Measurements from ENCODE around the gene RRM2. TPM values are rescaled to one million over a fixed set of nuclear protein-coding genes. Genes with fewer than 3 reads are reported as not detected.

The RRM2 gene
- total RNA-seq, 1 donor from 2014 or later: 5.4 TPM

DNA sequence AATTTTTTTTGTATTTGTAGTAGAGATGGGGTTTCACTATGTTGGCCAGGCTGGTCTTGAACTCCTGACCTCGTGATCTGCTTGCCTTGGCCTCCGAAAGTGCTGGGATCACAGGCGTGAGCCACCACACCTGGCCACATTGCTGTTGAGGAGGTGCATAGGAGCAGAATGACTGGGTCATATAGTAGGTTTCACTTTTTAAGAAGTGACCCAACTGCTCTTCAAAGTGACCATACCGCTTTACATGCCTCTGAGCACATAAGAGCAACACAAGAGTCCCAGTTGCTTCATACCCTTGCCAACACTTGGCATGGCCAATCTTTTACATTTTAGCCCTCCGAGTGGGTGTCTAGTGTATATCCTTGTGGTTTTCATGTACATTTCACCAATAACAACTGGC lies 28.9 kb downstream of the RRM2 start:
- no peak for DNase-seq (ENCODE audit: low spot score)

DNA sequence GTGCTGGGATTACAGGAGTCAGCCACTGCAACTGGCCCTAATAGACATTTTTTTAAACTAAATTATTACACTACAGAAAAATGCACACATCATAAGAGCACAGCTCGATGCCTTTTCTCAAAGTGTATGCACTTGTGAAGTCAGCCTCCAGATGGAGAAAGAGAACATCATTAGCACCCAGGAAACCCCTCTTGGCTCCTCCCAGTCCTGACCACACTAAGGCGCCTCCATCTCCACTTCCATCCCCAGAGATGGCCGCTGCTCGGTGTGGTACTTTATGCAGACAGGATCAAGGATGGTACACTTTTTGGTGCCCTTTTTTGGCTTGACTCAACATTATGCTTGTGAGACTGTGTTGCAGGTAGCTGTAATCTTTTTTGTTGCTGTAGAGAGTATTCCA lies 34.8 kb downstream of the RRM2 start:
- DNase-seq (ENCODE audit: low spot score): no peak

DNA sequence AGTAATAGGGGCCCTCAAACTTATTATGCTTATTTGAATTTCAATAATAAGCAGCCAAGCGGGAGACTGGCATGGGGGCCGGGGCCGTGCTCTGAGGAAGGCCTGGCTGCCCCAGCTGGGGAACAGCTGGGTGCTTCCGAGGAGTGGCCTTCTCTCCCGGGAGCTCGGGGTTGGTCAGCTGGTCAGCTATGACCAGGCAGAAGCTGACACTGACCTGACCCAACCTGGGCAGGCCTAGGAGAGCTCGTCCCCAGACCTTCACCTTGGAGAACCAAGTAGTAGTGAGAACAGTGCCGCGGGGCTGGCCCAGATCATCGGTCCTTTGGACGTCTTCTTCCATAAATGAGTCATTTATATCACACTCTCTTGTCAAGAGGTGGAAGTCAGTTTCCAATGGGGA lies 36.1 kb downstream of the RRM2 start:
- no peak for DNase-seq (ENCODE audit: low spot score)

DNA sequence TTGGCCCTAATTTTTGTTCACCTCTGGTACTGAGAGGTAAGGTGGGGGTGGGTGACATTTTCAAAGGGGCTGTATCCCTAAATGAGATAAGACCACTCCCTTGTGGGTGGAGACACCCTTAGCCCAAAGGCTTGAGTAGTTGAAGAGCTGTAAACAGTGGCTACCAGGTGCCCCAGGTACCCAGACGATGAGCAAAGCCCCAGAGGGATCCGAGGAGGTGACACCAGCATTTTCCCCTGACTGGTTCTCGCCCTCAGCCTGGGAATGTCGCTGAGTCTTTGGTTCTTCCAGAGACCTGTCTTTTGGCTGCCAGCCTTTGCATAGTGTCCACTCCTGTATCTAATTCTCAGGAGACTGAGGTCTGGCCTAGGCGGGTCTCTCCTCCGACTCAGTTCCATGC lies 36.5 kb downstream of the RRM2 start:
- no peak for DNase-seq (ENCODE audit: low spot score)

DNA sequence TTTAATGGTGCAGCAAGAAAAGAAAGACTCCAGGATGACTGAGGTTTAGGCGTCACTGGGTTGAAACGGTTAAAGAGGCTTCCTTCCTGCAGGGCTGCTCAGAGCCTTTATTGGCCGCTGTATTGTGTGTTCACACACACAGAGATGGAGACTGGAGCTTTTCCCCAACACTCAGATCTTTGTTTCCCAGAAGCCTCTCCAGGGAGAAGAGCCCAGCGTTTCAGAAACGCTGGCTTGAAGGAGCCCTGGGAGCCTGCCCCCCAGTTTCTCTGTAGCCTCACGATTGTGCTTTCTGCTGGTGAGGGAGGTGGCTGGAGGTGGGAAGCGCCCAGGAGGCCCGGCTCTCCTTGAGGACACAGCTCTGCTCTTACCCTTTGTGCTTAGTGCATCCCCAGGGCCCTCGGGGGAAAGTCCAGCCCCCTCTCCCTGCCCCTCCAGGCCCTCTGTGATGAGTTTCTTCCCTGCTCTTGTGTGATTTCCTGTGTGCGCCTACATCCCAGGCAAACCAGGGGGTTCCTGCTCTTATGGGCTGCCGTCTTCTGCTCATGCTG lies 37.1 kb downstream of the RRM2 start:
- no peak for DNase-seq (ENCODE audit: low spot score)

DNA sequence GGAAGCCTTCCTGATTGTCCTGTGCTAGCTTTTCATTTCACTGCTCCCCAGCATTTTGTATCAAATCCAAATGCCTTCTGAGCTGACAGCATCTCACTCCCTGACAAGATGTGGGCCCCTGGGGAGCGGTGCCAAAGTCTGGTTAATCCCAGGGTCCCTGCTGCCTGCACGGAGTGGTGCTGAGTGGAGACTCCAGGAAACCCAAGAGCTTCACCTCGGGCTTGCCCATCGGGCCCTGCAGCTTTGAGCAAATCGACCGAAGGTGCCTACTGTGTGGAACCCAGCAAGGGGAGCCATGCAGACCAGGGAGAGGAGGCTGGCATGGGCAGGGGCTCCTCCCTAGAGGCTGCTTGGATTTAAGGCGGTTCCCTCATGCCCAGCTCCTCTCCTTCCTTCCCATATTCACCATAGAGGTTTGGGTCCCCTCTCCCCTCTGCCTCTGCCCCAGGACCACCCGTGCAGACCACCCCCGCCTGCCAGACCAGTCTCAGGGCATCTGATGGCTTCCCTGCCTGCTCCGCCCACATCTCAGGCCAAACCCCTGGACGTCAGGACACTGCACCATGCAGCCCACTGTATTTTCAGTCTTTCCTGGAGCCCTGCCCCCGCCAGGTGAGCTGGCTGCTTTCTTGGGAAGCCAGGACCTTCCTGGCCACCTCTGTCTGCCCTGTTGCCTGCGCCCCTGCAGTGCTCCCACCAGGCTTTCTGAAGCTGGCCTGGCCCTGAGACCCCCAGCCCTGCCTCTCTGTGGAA lies 37.8 kb downstream of the RRM2 start:
- no peak for DNase-seq (ENCODE audit: low spot score)

DNA sequence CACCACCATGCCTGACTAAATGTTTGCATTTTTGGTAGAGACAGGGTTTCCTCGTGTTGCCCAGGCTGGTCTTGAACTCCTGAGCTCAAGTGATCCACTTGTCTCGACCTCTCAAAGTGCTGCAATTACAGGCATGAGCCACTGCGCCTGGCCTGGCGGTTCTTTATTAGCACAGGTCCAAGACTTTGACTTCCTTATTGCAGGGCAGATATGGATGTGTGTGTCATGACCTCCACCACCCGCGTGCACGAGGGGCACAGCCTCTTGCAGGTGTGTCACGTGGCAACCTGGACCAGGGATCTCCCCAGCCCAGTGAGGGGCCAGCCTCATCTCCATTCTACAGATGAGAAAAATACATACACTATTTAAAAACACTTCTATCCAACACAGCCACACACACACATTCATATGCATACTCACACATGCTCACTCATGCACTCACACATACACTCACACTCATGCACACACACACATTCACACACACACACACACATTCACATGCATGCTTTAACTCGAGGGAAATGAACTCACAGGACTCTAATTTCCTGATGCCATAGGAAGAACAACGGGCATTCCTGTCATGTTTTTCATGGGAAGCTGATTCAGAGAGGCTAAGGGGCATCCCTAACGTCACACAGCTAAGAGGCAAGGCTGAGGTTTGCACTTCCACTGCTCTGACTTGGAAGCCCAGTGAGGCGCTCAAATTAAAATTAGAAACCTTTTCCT lies 38.8 kb downstream of the RRM2 start:
- DNase-seq (ENCODE audit: low spot score): no peak

DNA sequence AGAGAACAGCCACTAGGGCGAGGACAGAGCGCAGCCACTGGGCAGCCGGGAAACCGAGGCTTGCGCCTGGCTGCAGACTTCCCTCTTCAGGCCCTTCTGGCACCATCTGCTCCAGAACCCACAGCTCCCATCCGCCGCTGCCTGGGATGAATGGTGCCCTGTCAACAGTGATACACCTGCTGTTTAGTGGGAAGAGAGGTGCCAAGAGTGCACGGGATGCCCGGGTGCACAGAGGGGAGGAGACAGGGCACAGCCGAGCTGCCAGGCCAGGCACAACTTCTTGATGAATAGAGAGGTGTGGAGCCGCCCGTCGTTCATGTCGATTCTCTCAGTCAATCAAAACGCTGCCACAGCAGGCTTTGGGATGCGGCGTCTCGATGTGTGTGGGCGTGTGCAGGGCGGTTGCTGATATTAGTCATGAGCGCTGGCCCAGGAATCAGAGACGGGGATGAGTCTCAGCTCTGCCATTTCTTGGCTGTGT lies 39.5 kb downstream of the RRM2 start:
- DNase-seq (ENCODE audit: low spot score): no peak

DNA sequence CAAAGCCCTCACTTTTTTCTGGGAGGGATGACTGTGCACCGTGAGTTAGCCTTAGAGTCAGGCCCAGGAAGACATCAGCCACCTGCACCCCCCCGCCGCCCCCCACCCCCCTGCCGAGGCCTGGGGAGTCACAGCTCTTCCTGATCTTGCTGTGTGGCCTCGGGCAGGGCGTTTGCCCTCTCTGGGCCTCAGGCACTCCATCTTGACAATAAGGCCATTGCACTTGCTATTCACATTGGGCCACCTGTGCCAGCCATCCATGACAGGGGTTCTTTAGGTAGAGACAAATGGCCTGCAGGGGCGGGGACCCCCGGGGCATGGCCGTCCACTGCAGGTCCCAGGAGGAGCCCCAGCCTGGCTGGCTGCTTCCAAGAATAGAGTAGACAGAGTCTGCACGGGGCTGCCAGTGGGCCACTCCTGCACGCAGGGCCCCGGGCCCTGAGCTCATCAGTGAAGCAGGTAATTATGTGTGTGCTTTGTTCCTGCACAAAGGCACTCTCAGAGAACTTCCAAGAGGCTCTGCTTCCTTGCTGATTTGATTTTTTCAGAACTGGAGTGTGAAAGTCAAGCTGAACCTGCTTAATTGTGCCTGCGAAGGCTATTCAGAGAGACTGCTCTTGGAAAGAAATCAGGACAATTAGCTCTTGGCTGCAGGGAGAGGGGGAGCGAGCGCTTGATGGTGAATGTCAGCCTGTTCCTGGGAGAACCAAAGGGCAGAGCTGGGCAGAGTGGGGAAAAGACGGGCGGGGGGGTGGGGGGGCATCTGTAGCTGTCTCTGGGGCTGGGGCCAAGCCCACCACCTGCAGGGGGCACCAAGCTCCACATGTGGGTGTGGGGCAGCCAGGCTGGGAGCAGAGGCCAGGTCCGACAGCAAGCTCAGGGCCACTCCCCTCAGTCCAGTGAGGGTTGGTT lies 40.3 kb downstream of the RRM2 start:
- no peak for DNase-seq (ENCODE audit: low spot score)

DNA sequence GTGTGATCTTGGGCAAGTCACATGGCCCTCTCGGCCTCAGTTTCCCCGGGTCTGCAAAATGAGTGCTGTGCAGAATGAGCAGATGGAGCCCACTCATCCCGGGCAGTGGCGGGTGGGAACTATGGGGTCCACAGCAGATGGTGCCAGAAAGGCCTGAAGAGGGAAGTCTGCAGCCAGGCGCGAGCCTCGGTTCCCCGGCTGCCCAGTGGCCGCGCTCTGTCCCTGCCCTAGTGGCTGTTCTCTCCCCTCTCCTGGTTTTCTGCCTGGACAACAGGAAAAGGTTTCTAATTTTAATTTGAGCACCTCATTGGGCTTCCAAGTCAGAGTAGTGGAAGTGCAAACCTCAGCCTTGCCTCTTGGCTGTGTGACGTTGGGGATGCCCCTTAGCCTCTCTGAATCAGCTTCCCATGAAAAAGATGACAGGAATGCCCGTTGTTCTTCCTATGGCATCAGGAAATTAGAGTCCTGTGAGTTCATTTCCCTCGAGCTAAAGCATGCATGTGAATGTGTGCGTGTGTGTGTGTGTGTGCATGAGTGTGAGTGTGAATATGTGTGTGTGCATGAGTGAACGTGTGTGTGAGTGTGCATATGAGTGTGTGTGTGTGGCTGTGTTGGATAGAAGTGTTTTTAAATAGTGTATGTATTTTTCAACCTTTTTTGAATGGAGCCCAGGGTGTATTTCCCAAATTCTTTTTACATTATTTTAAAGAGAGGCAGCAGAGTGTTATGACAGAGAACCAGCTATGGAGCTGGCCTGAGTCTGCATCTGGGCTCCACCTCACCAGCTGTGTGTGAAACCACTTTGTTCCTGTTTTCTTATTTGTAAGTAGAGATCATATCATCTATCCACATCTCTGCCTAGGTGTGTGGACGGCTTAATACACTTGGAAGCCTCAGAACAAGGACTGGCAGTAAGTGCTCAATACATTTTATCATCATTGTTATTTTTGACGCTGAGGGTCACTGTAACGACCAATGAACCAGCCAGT lies 41.3 kb downstream of the RRM2 start:
- DNase-seq (ENCODE audit: low spot score): no peak

DNA sequence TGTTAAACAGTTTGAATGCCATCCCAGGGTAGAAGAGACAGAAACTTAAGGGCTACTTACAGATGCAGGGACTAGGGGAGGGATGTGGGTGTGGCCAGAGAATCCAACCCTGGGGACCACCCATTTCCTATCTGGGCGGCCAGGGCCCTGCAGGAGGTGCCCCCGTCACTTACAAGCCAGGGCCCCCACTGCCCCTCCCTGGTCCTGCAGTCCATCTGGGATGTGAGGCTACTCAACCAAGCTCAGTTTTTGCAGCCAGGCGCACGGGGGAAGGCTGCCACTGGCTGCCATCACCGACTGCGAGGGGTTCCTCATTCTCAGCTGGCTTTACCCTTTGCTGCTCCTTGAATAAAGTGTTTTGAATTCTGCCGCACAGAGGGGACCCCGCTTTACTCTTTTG lies 42.1 kb downstream of the RRM2 start:
- DNase-seq (ENCODE audit: low spot score): no peak

DNA sequence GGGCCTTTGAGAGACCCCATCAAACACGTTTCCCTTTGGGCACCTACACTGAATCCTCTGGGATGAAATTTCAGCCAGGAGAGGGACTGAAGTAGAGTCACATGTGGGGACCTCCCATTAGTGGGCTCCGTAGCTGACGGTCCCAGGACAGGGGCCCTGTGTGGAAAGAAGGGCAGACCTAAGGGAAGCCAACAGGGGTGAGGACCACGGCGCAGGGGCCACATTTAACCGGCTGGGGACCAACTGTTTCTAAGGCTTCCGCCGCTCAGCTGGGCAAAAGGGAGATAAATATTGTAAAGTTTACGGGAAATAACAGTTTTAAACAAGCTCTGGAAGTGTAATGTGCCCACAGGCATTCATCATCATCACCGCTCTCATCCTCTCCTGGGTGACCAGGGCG lies 42.7 kb downstream of the RRM2 start:
- DNase-seq (ENCODE audit: low spot score): no peak

DNA sequence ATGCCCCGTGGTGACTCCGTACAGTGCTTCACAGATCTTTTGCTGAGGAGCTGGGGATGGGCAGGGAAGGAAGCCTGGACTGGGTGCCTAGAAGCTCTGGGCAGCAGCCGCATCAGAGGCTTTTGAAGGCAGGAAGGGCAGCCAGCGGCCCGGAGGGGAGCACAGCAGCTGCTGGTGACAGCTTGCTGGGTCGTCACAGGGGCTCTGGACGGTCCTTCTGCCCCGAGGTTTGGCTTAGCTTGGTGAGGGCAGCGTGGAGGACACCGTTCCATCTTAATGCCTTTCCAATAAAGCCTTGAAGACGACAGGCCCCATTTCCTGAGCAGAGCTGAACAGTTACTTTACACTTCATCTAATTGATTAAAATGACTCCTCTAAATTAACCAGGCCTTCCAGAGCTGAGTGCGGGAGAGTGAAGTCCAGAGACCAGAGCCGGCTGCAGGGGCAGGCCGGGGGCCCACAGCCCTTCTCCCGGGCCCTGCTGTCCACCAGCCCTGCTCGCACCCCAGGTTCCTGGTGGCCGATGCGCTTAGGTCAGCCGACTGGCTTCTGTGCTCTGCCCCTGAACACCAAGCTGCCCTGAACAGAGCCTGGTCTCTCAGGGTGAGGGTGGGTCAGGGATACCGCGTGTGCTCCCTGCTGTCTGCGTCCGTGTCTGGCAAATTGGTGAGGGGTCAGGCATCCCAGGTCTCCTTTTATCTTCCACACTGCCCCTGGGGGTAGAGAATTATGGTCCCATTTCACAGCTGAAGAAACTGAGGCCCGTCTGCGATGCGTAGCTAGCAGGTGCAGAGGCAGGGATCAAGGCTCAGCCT lies 43.5 kb downstream of the RRM2 start:
- no peak for DNase-seq (ENCODE audit: low spot score)

DNA sequence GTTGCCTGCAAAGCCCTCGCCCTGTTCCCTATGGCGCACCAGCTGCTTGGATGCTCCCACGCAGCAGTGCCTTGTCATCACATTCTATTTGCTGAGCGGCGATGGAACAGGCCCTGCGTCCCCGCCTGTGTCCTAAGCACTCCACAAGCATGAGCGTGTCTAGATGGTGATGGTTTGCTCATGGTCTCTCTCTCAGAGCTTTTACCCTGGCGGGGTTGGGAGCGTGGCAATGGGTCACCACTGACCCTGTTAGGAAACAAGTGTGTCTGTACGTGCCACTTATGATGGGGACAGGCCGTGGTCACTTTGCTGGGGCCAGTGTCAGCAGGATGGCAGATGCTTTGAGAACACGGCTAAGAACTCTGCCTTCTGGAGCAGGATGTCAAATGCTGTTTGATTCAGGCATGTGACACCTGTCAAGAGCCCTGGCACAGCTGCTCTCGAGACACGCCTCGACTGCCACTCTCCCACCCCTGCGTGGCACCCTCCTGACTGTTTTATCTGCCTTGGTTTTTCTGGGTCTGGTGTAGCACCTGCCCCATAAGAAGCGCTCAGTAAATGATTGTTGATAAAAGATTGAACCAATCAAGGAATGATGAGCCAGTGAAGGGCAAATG lies 44.2 kb downstream of the RRM2 start:
- no peak for DNase-seq (ENCODE audit: low spot score)

DNA sequence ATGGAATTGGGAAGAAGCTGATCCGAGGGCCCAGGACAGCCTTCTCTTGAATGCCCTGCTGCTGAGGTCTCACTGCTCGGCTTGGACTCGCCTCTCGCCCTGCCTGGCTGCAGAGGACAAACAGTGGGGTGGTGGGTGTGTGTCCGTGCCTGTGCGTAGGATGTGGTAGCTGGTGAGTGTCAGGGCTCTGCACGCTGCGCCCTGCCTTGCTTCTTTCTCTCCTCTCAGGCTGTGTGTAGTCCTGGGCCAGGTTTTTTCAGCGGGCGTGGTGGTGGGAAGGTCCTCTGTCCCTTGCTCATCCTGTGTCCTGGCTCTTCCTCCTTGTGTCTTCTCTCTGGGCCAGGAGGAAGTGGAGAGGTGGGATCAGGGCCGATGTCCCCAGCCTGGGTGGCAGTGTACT lies 44.8 kb downstream of the RRM2 start:
- no peak for DNase-seq (ENCODE audit: low spot score)

DNA sequence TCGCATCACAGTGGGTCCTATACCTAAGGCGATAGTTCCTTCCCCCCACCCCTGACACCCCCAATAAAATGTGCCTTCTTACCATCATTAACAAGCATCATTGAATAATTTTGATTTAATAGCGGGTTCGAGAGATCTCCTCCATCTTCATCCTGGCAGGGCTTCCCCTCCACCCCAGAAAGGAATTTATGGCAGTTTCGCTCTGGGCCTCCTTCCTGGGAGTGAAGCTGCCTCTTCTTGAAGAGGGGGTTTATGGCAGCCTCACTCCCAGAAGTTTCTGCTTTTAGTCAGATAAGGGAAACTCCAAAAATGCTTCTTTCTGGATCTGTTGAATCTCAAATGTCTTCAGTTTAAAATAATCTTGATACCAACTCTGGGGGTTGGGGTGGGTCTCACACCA lies 45.7 kb downstream of the RRM2 start:
- DNase-seq (ENCODE audit: low spot score): no peak

DNA sequence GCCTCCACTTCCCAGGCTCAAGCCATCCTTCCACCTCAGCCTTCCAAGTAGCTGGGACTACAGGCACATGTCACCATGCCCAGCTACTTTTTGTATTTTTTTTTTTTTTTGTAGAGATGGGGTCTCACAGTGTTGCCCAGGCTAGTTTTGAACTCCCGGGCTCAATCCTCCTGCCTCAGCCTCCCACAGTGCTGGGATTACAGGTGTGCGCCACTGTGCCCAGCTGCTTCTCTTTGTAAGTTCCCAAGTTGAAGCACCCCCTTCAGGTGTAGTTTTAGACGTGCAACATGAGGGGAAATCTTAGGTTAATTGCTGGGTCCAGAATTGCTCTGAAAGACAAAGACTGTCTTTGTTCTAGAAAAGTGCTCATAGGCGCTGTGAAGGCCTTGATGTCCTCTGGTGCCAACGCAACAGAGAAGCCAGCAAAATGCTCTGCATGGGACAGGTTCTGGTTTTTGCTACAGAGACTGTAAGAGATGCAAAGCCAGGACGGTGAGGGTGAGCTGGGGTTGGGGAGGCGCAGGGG lies 46.6 kb downstream of the RRM2 start:
- DNase-seq (ENCODE audit: low spot score): no peak

DNA sequence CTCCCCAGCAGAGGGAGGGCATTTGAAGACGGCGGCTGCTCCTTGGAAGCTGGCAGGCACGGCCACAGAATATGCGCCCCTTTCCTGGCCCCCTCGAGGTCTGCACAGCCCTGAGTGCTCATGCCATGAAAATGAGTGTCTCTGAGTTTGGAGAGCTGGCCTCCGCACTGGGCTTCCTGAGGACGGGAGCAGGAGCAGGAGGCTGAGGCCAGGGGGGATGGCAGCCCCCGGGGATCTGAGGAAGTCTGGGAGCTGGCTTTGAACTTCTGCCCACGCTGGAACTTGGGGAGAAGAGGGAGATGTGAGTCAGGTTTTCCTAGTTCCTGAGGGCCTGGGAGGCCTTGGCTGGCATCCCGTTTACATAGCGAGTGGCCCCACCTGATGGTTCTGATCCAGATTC lies 47.0 kb downstream of the RRM2 start:
- no peak for DNase-seq (ENCODE audit: low spot score)

DNA sequence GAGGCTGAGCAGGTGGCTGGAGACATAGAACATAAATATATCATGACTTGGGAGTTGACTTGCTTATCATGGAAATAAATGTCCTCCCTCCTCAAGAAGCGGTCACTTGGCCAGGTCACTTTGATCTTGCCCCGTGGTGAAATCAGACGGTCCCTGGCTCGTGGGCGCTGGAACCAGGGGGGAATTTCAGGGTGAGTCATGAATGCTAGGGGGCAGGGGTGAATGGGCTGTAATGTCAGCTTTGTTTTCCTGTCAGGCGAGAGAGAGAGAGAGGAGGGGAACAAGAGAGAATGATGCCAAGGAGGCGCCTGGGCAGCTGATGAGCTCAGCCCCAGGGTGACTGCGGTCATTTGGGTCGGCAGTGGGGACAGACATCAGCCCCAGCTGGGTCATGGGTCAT lies 47.7 kb downstream of the RRM2 start:
- DNase-seq (ENCODE audit: low spot score): no peak
